Measurements from ENCODE around the gene SMIM10.
"Not testable (repeated sequence)": the region's sequence is repeated elsewhere in the genome, so short reads cannot be mapped to it uniquely, and the experiment has no call there.

The SMIM10 gene

DNA sequence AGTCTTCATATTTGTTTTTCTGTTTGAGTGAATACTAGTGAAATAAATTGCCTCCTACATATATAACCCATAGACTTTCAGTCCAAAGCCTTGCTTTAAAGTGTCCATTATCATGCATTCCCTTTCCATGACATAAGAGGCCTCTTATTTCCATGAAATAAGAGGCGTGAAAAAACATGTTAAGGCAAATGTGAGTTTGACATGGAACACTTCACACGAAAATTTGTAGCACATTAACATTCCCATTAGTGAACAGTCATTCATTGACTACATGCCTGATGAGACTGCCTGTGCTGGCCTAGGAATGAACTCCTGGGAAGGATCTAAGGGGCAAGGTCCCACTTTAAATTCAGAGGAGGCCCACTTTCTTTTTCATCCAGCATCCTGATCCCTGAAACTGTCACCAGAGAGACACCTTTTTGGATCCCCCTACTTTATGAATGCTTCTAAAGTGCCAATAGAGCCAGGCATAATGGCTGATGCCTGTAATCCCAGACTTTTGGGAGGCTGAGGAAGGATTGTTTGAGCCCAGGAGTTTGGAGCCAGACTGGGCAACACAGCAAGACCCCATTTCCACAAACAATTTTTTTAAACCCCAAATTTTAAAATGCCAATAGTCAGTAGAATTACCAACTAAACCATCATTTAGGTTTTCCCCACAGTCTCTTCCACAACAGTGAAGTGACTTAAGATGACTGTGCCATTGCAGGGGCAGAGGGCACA, 24.9 kb downstream of the SMIM10 start:
- DNase-seq: no peak

DNA sequence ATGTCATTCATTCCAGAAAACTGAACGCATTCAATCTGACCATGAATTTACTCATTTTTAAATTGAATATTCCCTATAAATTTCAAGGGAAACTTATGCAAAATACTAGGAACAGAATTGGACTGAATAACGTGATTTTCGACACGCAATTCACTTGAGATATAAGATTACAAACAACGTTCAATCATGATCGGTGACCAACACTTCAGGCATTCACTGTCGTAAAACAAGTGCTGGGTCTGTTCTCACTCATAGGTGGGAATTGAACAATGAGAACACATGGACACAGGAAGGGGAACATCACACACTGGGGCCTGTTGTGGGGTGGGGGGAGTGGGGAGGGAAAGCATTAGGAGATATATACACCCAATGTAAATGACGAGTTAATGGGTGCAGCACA, 29.1 kb downstream of the SMIM10 start:
- not testable (repeated sequence) for DNase-seq

DNA sequence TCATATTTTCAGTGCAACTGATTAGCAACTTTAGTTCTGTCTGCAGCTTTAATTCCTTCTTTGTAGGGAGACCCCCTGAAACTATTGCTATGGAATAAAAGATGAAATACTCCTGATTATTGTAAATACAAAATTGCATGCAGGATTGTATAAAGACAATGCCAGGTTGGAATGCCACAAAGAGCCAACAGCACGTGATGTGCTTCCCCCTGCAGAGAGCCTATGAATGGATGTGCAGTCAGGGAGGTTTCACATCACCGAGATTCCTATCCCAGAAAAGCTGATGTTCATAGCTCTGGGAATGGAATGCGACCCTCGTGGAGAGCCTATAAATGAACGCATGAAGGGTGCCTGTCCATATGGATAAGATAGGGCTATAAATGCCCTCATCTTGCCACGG, 33.0 kb downstream of the SMIM10 start:
- not testable (repeated sequence) for DNase-seq

DNA sequence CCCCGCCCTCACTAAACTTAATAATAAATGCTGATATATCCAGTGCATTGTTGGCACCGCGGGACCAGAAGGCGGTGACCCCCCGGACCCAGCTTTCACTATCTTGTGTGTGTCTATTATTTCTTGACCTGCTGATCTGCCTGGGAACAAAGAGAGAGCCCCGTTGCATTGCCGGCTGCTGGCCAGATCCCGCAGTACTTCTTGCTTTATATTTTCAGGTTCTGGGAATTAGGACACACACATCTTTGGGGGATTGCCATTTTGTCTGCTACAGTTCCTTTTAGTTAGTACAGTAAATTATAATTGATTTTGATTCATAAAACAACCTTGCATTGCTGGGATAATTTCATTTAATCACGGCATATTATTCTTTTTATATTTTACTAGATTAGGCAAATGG, 33.7 kb downstream of the SMIM10 start:
- DNase-seq: no peak

DNA sequence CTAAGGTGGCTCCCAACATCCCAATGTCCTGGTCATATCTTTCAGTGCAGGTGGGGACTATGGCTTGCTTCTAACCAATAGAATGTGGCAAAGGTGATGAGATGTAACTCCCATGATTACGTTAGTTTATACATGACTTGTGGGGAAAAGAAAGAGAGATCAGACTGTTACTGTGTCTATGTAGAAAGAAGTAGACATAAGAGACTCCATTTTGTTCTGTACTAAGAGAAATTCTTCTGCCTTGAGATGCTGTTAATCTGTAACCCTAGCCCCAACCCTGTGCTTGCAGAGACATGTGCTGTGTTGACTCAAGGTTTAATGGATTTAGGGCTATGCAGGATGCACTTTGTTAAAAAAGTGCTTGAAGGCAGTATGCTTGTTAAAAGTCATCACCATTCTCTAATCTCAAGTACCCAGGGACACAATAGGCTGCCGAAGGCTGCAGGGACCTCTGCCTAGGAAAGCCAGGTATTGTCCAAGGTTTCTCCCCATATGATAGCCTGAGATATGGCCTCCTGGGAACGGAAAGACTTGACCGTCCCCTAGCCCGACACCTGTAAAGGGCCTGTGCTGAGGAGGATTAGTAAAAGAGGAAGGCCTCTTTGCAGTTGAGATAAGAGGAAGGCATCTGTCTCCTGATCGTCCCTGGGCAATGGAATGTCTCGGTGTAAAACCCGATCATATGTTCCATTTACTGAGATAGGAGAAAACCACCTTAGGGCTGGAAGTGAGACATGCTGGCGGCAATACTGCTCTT, 39.6 kb downstream of the SMIM10 start:
- DNase-seq: not testable (repeated sequence)

DNA sequence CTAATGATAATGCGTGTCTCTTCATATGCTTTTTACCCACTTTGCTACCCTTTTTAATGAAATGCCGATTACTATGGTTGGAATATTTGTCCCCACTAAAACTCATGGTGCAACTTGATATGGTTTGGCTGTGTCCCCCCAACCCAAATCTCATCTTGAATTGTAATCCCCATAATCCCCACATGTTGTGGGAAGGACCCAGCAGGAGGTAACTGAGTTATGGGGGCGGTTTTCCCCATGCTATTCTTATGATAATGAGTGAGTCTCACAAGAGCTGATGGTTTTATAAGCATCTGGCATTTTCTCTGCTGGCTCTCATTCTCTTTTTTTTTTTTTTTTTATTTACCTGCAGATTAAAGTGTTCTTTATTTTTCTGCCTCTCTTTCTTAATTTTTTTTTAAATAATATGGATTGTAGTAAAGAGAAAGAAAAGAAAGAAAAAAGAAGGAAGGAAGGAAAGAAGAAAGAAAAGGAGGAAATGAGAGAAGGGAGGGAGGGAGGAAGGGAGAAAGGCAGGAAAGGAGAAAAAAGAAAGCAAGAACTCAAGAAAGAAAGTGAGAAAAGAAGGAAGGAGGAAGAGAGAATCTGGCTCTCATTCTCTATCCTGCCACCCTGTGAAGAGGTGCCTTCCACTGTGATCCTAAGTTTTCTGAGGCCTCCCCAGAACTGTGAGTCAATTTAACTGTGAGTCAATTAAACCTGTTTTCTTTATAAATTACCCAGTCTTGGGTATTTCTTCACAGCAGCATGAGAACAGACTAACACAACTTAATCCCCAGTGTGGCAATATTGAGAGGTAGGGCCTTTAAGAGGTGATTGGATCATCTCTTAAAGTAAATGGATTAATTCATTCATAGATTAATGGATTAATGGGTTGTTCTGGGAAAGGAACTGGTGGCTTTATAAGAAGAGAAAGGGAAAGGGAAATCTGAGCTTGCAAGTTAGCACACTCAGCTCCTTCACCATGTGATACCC, 50.6 kb downstream of the SMIM10 start:
- DNase-seq: not testable (repeated sequence)

All from inflammatory macrophage treated with lipopolysaccharide for 4 hours (primary cell).